NCI-H748 treated with DMSO at 0.1 percent for 48 hours (cell line): ENCODE measurements around the gene DEFB131B.
"Not testable (repeated sequence)": the region's sequence is repeated elsewhere in the genome, so short reads cannot be mapped to it uniquely, and the experiment has no call there.

Experiments used
- DNase-seq: peaks from one replicate; lab custom pipeline; 2025; lab: John Stamatoyannopoulos, UW

Gene DEFB131B

GRCh38 chr11:71911321-71911985 lies 33.2 kb downstream of the DEFB131B start:
- DNase-seq, result not testable (repeated sequence)

DNA sequence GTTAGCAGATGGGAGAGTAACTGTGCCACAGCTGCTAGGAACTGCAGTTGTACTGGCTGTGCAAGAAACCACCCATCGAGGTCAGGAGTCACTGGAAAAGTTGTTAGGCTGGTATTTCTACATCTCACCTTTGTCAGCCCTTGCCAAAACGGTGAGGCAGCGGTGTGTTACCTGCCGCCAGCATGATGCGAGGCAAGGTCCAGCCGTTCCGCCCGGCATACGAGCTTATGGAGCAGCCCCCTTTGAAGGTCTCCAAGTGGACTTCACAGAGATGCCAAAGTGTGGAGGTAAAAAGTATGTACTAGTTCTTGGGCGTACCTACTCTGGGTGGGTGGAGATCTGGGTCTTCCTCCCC lies 33.7 kb downstream of the DEFB131B start:
- DNase-seq, result not testable (repeated sequence)

GRCh38 chr11:71913756-71914526 lies 35.7 kb downstream of the DEFB131B start:
- no peak for DNase-seq

DNA sequence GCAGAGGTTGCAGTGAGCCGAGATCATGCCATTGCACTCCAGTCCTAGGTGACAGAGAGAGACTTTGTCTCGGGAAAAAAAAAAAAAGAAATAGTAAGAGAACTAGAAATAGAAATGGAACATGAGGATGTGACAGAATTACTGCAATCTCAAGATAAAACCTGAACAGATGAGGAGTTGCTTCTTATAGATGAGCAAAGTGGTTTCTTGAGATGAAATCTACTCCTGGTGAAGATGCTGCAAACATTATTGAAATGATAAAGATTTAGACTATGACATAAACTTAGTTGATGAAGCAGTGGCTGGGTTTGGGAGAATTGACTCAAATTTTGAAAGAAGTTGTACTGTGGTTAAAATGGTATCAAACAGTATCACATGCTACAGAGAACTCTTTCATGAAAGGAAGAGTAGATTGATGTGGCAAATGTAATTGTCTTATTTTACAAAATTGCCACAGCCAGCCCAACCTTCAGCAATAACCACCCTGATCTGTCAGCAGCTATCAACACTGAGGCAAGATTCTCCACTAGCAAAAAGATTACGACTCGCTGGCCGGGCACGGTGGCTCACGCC lies 36.5 kb downstream of the DEFB131B start:
- no peak for DNase-seq

DNA sequence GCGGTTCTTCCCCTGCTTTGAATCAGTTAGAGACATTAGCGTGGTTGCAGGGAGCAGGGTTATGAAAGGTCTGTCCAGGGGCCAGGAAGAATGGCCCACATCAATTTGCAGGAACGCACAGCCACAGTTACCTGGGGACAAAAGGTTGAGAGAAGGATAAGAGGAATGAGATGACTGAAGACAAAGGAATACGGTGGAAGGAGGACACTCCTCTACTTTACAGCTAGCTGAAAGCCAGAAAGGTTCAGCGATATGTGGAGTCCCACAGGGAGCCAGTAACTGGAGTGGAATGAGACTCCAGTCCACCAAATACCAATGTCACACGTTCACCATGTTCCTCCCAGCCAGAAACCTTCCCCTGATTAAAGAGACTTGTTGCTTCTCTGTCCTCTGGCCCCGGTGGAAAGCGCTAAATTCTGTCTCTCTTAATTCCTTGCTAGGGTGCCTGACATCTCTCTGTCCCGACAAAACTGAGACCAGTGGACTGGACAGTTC lies 39.4 kb downstream of the DEFB131B start:
- no peak for DNase-seq

- peak; percentile 92 for DNase-seq
Observed at GRCh38 chr11:71927820-71928736, 49.8 kb downstream of the DEFB131B start, which contains the start of gene XNDC1N. XNDC1N (minus strand) TSS chr11:71928594; CDS start chr11:71923353, 5,241 bp downstream.

DNA sequence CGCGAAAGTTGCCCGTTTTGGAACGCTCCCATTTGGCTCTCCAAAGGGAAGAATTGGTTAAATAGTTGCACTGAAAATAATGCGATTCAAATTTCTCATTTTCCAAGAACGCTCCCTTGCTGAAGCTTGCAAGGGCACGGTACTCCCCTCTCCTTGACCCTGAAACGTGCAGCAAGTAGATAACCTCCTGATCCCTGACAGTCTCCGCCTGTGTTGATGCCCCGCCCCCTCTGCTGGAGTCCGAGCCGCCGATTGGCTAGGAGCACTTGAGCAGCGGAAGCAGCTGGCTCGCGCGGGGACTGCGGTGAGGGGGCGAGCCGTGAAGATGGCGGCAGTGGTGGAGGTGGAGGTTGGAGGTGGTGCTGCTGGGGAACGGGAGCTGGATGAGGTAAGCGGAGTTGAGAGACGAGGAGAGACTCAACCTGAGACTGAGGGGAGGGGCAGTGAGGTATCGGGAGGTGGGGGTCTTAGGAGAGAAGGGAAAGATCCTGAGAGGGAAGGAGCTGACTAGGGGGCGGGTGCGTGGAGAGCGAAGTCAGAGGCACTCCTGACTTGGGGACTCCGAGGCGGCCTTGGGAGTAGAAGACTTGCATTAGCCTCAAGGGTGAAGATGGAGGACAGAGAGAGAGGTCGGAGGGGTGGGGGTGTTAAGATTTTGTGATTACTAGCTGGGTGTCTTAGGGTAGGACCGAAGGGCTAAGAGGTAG lies 50.6 kb downstream of the DEFB131B start, which contains the start of gene RNF121:
RNF121 (plus strand) TSS at position 310 of the 707 bp plus-strand sequence; CDS start at position 326, 16 bp downstream.
- DNase-seq, result peak; percentile 92

DNA sequence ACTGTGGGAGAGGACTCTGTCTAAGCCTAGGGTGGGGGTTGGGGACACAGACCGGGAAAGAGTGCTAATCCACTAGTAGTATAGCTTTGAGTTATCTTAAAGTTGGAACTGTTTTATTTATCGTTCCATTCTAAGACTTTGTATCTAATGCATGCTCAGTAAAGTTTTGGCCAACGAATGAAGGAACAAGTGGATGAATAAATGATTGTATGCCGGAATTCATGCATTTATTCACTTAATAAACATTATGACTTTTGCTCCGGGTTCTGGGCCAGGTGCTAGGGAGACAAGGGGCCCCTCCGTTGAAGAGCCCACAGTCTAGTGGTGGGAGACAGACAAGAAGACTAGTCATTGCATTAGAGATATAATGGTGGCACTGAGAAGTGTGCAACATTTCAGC lies 51.2 kb downstream of the DEFB131B start:
- DNase-seq, result no peak

DNA sequence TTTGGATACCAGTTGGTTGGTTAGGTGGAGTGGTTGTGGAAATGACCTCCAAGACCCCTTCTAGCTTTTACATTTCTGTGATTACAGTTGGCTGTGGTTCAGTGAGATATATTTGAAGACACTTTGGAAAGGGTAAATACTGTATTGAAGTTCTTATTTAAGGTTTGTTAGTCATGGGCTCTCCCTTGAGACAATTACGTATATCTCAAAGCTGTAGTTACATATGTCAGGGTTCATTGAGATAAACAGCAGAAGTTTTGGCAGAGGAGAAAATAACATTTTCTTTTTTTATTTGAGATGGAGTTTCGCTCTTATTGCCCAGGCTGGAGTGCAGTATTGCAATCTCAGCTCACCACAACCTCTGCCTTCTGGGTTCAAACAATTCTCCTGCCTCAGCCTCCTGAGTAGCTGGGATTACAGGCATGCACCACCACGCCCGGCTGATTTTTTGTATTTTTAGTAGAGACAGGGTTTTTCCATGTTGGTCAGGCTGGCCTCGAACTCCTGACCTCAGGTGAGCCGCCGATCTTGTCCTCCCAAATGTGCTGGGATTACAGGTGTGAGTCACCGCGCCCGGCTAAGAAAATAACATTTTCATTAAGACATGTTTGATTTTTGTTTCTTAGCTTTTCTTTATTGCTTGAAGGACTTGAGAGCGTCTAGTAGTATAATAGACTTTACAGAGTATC lies 52.4 kb downstream of the DEFB131B start:
- DNase-seq, result no peak

- no peak for DNase-seq
Observed at GRCh38 chr11:71931245-71931602, 53.0 kb downstream of the DEFB131B start.

DNA sequence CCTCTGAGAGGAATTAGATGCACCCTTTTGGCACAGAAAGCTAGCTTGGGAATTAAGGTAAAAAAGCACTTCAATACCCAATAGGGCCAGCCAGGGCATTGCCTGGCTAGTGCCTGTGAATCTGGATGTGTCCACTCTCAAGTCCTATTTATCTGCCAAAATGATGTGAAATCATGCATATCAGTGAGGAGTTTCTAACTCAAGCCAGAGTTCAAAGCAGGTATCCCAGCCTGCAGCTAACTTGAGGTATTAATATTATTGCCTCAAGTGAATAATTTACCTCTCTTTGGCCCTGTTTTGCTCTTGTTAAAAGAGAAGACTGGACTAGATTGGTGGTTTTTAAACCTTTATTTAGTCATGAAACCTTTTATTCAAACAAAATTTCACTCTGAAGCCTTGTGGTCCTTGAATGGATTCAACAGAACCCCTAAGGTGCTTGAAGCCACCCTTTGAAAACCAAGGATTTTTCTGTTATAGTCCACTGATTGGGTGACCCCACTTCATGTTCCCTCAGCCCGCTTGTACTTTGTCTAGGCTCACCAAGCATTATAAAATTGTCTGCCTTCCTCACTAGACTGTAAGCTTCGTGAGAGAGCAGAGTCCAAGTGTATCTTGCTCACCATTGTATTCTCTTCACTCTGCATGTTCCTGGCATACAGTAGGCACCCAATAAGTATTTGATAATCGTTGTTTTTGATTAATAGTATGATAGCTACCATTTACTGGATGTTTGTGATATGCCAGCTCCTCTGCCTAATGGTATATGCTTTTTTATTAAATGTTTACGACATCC lies 55.1 kb downstream of the DEFB131B start:
- no peak for DNase-seq
